ENCODE data around the gene ASCL4.
"Not testable (repeated sequence)": the region's sequence is repeated elsewhere in the genome, so short reads cannot be mapped to it uniquely, and the experiment has no call there.

ASCL4 gene, protein sequence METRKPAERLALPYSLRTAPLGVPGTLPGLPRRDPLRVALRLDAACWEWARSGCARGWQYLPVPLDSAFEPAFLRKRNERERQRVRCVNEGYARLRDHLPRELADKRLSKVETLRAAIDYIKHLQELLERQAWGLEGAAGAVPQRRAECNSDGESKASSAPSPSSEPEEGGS

GRCh38 chr12:107774349-107775029 lies at the start of gene ASCL4:
ASCL4 (plus strand) TSS chr12:107774704; CDS start chr12:107775219, 515 bp downstream.
- no peak for TF ChIP-seq POLR2A (IDR thresholded peaks at IDR 0.05; ENCODE audit: low read length)
- TF ChIP-seq GATA1 (IDR thresholded peaks at IDR 0.05; ENCODE audit: low read depth, low read length): no peak
- DNase-seq: no peak

GRCh38 chr12:107727327-107727726 lies 47.2 kb upstream of the ASCL4 start:
- not testable (repeated sequence) for DNase-seq

- not testable (repeated sequence) for DNase-seq
Observed at GRCh38 chr12:107727742-107728141, 46.8 kb upstream of the ASCL4 start.

GRCh38 chr12:107730618-107731341 lies 43.7 kb upstream of the ASCL4 start:
- DNase-seq: no peak
- TF ChIP-seq GATA1 (IDR thresholded peaks at IDR 0.05; ENCODE audit: low read depth, low read length) (no peak), POLR2A (IDR thresholded peaks at IDR 0.05; ENCODE audit: low read length) (no peak)

DNA sequence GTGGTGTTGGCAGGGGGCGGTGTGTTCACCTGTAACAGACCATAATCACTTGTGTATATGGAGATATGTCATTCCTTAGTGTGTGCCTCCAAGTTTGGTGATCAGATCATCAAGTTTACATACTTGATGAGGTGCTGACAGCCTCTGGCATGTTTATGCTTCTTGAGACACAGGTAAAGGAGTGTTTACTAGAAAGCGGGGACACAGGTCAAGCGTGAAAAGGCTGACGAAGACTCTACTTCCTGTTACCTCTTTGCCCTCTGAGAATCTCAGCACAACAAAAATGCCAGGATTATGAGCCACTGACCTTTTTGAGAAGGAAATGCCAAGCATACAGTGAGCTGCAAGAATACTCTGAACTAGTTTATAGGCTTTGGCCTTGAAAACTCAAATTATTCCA lies 43.1 kb upstream of the ASCL4 start:
- DNase-seq: no peak
- TF ChIP-seq GATA1 (IDR thresholded peaks at IDR 0.05; ENCODE audit: low read depth, low read length): no peak
- TF ChIP-seq POLR2A (IDR thresholded peaks at IDR 0.05; ENCODE audit: low read length): no peak

GRCh38 chr12:107732365-107732764 lies 42.1 kb upstream of the ASCL4 start:
- TF ChIP-seq POLR2A (IDR thresholded peaks at IDR 0.05; ENCODE audit: low read length) (no peak), GATA1 (IDR thresholded peaks at IDR 0.05; ENCODE audit: low read depth, low read length) (no peak)
- DNase-seq: no peak

DNA sequence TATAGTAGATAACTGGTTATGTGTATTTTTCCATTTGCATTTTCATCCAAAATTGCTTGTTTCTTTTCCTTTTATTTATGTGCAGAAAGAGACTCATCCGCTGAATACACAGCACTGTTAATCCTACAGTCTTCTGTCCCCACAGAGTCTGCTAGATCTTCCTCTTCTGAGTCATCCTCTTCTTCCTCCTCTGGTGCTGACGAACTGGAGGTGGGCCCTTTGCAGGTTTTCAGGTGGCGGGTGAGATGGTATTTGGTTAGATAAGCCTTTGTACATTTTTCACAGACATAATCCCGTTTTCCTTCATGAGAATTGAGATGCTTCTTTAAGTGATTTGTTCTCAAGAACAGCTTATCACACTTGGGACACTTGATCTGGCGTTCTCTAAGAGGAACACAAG lies 40.4 kb upstream of the ASCL4 start:
- DNase-seq: no peak
- TF ChIP-seq GATA1 (IDR thresholded peaks at IDR 0.05; ENCODE audit: low read depth, low read length): no peak
- no peak for TF ChIP-seq POLR2A (IDR thresholded peaks at IDR 0.05; ENCODE audit: low read length)

DNA sequence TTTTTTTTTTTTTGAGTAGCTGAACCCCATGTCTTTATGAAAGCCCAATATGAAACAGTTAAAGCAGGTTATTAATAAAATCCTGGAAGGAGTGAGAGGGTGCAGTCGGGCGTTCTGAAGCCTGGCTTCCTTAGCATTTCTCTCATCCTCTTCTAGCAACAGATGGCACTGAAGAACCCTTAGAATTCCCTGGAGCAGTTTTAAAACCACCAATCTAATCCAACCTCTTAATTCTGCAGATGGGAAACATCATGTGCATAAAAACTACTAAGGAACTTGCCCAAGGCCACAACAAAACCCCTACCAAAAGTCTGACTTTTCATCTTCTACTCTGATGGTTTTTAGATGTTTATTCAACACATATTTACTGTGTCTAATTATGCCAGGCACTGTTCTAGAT lies 38.7 kb upstream of the ASCL4 start:
- DNase-seq: no peak
- TF ChIP-seq POLR2A (IDR thresholded peaks at IDR 0.05; ENCODE audit: low read length) (no peak), GATA1 (IDR thresholded peaks at IDR 0.05; ENCODE audit: low read depth, low read length) (no peak)

DNA sequence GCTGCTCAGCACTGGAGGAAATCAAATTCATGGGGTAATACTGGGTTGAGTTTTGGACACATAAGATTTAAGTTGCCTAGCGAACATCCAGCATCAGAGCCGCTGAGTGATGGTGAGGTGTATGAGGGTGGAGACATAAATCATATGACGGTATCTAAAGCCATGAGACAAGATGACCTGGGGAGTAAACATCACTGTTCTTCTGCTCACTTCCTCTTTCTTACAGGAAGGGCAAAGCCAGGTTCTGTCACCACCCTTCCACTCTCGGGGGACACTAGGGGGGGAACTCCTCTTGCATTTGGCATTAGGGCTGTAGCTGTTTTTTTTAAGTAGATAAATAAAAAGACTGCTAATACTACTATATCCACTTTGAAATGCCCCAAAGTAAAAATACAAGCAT lies 37.6 kb upstream of the ASCL4 start:
- TF ChIP-seq GATA1 (IDR thresholded peaks at IDR 0.05; ENCODE audit: low read depth, low read length) (no peak), POLR2A (IDR thresholded peaks at IDR 0.05; ENCODE audit: low read length) (no peak)
- no peak for DNase-seq

DNA sequence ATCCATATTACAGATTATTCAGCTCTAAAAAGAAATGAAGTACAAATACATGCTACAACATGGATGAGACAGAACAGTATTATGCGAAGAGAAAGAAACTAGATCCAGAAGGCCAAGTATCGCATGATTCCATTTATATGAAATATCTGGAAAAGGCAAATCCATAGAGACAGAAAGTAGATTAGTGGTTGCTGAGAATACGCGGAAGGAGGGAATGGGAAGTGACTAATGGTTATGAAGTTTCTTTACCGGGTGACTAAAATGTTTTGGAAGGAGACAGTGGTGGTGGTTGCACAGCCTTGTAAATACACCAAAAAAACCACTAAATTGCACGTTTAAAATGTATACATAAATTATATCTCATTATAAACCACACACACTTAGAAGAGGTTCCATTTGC lies 26.0 kb upstream of the ASCL4 start:
- no peak for TF ChIP-seq POLR2A (IDR thresholded peaks at IDR 0.05; ENCODE audit: low read length)
- TF ChIP-seq GATA1 (IDR thresholded peaks at IDR 0.05; ENCODE audit: low read depth, low read length): no peak
- DNase-seq: no peak

GRCh38 chr12:107749083-107749482 lies 25.4 kb upstream of the ASCL4 start:
- TF ChIP-seq POLR2A (IDR thresholded peaks at IDR 0.05; ENCODE audit: low read length): no peak
- TF ChIP-seq GATA1 (IDR thresholded peaks at IDR 0.05; ENCODE audit: low read depth, low read length): no peak
- DNase-seq: no peak

- TF ChIP-seq GATA1 (IDR thresholded peaks at IDR 0.05; ENCODE audit: low read depth, low read length): no peak
- no peak for TF ChIP-seq POLR2A (IDR thresholded peaks at IDR 0.05; ENCODE audit: low read length)
- DNase-seq: peak; percentile 31 to 69
Observed at GRCh38 chr12:107759410-107759809, 15.1 kb upstream of the ASCL4 start.

DNA sequence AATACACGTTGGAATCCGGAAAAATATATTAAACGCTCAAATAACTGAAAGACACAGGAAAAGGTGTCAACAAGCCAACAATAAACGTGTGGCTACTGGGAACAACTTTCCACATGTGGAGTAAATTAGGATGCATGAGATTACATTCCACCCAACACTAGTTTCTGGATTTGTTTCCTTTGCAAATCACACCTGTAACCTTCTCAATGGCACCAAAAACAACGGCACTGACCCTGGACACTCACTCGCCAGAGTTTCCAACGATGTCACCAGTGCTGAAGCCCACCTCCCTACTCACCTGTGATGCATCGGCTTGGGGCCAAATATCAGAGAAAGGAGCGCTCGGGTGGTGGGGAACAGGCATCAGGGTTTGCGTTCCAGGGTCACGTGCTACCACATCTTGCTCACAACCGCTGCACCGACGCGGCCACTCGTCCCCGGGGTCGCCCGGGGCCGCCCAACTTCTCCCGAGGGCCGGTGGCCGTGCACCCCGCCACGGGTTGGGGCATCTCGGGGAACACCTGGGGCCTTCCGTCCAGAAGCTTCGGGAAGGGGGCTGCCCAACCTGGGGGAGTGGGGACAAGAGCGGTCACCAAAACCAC lies 14.2 kb upstream of the ASCL4 start:
- TF ChIP-seq GATA1 (IDR thresholded peaks at IDR 0.05; ENCODE audit: low read depth, low read length) (no peak), POLR2A (IDR thresholded peaks at IDR 0.05; ENCODE audit: low read length) (no peak)
- DNase-seq: peak; percentile 54 to 66

- peak; percentile 95 to 96 for DNase-seq
- peak; percentile 83 for TF ChIP-seq POLR2A (IDR thresholded peaks at IDR 0.05; ENCODE audit: low read length)
- TF ChIP-seq GATA1 (IDR thresholded peaks at IDR 0.05; ENCODE audit: low read depth, low read length): no peak
Observed at GRCh38 chr12:107760809-107761501, 13.5 kb upstream of the ASCL4 start, which contains the start of gene PRDM4. PRDM4 (minus strand) TSS chr12:107761137; CDS start chr12:107760515, 622 bp downstream.
